ENCODE results near the gene LARGE1. TPM values are rescaled to one million over a fixed set of nuclear protein-coding genes. Genes with fewer than 3 reads are reported as not detected.

The LARGE1 gene
- total and polyA plus RNA-seq, 8 donors, result 4.1 to 29.3 (median 13.7) TPM

DNA sequence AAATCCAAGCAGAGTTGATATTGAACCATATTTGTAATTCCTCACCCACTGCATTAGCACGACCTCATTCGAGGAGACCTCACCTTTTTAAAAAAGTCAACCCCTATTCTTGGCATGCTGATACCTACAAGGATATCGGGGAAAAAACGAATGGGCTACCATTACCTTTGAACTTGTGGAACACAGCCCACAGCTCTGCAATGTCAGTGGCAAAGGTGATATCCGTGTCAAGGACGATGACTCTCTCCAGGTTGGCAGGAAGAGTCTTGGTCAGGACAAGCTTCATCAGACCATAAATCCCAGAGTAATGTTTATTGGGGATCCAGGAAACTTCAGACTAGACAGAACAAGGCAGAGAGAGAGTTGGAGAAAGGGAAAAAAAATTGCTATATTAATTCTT is 355.6 kb downstream of the LARGE1 start:
- no peak overlapping the region for H3K4me3 ChIP-seq
- no peak for ATAC-seq
- no peaks in the 10 kb centered on the region for H3K27me3 ChIP-seq
- no peak overlapping the region for H3K27ac ChIP-seq
- FAIRE-seq, result no peak
- intact Hi-C loops (cut with DNase I), result no loop called here
- H3K4me1 ChIP-seq, result peaks cover 0 to 32% (median 7%) of the 10 kb centered on the region in 3 donors
- no peaks in the 10 kb centered on the region for H3K9me3 ChIP-seq
- no peak for DNase-seq
- TF ChIP-seq, protein P1, sequence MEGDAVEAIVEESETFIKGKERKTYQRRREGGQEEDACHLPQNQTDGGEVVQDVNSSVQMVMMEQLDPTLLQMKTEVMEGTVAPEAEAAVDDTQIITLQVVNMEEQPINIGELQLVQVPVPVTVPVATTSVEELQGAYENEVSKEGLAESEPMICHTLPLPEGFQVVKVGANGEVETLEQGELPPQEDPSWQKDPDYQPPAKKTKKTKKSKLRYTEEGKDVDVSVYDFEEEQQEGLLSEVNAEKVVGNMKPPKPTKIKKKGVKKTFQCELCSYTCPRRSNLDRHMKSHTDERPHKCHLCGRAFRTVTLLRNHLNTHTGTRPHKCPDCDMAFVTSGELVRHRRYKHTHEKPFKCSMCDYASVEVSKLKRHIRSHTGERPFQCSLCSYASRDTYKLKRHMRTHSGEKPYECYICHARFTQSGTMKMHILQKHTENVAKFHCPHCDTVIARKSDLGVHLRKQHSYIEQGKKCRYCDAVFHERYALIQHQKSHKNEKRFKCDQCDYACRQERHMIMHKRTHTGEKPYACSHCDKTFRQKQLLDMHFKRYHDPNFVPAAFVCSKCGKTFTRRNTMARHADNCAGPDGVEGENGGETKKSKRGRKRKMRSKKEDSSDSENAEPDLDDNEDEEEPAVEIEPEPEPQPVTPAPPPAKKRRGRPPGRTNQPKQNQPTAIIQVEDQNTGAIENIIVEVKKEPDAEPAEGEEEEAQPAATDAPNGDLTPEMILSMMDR (IDR thresholded peaks at IDR 0.05), result no peak
- WGBS, 2 donors, result 59 to 70% methylated on average over 6 of the region's 6 CpGs
- H3K36me3 ChIP-seq, result no peaks in the 10 kb centered on the region

DNA sequence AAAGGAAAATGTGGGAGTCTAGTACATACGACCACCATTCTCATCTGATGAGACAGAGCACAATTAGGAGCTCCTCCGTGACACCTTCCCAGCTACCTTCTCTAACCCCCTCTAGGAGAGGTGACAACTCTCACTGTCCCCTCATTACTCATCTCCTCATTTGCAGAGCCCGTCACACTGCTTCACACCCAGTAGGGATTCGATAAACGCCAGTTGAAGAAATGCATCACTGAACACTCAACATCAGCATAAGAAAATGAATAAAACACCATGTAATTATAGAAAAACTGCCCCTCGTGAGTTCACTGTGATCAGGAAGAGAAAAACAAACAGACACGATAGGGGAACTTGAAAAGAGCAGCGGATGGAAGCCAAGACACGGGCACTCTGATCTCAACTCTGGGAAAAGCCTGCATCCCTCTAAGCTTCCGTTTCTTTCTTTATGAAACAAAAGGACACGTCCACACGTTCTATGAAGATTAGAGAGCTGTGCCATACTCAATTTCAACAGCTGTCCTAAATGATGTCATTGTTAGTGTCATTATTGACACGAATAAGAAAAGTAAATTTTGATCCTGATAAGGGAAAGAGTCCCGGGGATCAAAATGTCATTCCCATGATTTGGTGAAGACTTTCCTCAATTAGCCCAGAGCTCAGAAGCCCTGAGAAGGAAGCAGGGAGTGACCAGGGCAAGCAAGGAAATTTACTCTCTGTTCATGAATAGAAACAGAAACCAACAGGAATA is 356.9 kb downstream of the LARGE1 start:
- no peak for FAIRE-seq
- peak overlapping the region in 2 of 4 donors; percentile 30 to 58 for H3K27ac ChIP-seq

DNA sequence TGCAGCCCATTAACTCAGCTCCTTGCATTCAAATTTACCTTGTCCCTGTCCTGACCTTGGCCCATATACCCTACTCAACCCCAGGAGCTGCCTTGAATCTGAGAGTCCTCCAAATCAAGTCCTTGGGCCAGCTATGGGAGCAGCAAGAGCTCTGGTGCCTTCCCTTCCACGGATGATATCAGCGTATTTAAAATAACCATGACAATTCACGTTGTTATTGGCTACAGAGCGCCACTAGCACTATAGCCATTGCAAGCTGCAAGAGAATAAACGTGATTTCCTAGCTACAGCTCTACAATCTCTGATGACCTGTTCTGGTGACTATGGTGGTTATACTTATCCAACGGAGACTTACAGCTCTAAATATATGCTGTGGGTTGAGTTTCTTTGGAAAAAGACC is 357.8 kb downstream of the LARGE1 start:
- no peak for ATAC-seq
- DNase-seq, result no peak
- TF ChIP-seq, protein P1 (IDR thresholded peaks at IDR 0.05), result no peak
- no peaks in the 10 kb centered on the region for H3K9me3 ChIP-seq
- intact Hi-C loops (cut with DNase I), result no loop called here
- H3K36me3 ChIP-seq, result no peaks in the 10 kb centered on the region
- WGBS, 2 donors, result 87% methylated on average over 6 of the region's 6 CpGs
- H3K27ac ChIP-seq, result no peak overlapping the region
- no peak overlapping the region for H3K4me3 ChIP-seq
- FAIRE-seq, result no peak
- H3K4me1 ChIP-seq, result peaks cover 0 to 32% (median 7%) of the 10 kb centered on the region in 3 donors
- no peaks in the 10 kb centered on the region for H3K27me3 ChIP-seq

More for the DNA sequence above, 356.9 kb downstream of the LARGE1 start:
- Histone ChIP-seq H3K27me3 (no peaks in the 10 kb centered on the region), H3K4me1 (peaks cover 0 to 32% (median 7%) of the 10 kb centered on the region in 3 donors), H3K36me3 (no peaks in the 10 kb centered on the region), H3K9me3 (no peaks in the 10 kb centered on the region), H3K4me3 (peak overlapping the region in 1 of 4 donors; percentile 2)
- intact Hi-C loops (cut with DNase I), result no loop called here
- TF ChIP-seq, protein P1 (IDR thresholded peaks at IDR 0.05), result no peak
- peak in 3 of 4 donors; percentile 26 to 63 (median 48) for ATAC-seq
- 42 to 43% methylated on average over 14 of the region's 14 CpGs for WGBS, 2 donors
- no peak for DNase-seq

DNA sequence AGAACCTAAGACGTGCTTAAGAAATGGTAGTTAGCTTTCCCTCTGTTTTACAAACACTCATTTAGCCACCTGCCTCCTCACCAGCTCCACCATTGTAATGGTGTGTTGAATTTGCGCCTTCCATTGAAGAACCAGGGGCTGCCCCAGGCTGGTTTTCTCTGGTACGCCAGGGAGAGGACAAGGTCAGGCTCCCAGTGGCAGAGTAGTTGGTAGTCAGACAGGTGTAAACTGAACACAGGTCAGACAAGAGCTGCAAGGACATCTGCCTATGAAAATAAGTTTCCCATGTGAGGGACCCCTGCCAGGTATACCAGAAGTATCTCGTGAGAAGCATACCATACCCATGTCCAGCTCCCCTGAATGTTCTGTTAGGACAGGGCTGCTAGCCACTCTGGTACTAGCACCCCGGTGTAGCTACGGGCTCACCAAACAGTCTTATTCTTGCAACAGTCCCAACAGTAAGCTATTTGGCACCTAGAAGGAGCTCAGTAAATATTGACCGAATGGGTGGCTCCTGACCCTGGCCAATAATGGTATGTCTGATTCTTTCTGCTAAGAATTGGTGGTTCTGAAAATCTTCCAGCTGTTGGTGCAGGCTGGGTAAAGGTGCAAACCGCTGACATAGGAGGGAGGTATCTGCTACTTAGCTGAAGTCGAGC is 359.0 kb downstream of the LARGE1 start:
- H3K27me3 ChIP-seq, result no peaks in the 10 kb centered on the region
- peak overlapping the region in 2 of 4 donors; percentile 7 to 28 for H3K27ac ChIP-seq
- ATAC-seq, result peak; percentile 71 to 90 (median 84)
- TF ChIP-seq, protein P1 (IDR thresholded peaks at IDR 0.05), result no peak
- H3K9me3 ChIP-seq, result no peaks in the 10 kb centered on the region
- intact Hi-C loops (cut with DNase I), result no loop called here
- WGBS, 2 donors, result 50 to 57% methylated on average over 9 of the region's 9 CpGs
- peak in 3 of 6 donors; percentile 18 to 43 (median 28) for DNase-seq
- FAIRE-seq, result no peak
- peaks cover 0 to 32% (median 7%) of the 10 kb centered on the region in 3 donors for H3K4me1 ChIP-seq
- H3K4me3 ChIP-seq, result no peak overlapping the region
- H3K36me3 ChIP-seq, result no peaks in the 10 kb centered on the region
